HG02678 (cell line): ENCODE data around the gene SOS2.

Source experiments
- ATAC-seq: cut with Tn5 transposase; IDR thresholded peaks from one replicate; pipeline ENCODE4 v1.9.1; 2021; ENCODE audit warnings: mild to moderate bottlenecking, moderate library complexity; ENCODE audit not compliant: unreplicated experiment

Gene SOS2

DNA sequence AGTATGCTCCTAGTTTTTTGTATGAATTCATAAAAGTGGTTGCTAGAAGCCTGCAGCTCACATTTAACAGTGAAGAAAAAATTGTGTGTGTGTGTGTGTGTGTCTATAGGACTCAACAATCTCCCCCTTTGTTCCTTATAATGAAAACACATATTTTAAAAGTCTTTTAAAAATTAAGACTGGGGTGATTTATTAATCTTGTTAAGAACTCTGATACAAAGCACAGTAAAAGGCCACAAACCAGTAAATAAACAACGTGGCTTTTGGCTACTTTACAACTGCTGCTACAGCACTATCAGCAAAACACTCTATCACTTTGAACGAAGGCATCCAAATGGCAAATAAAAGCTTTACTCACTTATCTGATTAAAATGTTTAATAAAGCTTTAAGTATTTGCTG is 114.4 kb downstream of the SOS2 start:
- ATAC-seq, result no peak

DNA sequence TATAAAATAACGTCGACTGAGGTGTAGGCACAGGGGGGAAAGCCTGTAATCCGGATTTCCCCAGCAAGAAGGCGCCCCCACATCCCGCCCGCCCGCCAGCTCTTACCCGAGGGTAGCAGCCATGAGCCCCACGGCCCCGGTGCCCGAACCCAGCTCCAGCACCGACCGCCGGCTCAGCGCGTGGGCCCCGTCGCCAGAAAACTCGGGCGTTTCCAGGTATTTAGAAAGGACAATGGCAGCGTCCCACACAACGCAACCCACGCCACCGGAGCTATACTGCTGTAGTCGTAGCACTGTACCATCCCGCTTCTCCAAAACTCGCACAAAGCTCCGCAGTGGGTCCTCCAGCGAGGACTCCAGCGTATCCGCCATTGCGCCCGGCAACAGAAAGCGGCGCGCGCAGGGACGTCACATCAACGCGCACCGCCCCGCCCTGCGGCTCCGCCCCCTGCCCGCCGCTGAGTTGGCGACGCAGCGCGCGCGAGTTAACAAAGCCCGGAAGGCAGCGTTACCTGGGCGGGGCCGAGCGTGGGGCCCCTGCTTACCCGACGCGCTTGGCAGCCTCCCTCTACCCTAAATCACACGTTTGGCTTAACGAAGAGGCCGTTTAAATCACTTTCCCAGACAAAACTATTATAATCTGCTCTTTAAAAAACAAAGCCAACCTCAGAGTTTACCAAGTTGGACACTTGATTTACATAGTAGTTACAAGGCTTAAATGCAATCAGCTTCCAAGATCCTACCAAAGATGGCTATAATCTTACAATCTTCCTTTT is 115.0 kb downstream of the SOS2 start, which contains the start of gene VCPKMT:
Gene VCPKMT, minus strand, starts transcription at position 392 of the 776 bp plus-strand sequence. Its CDS starts 20 bp downstream, at position 372.
- ATAC-seq, result peak; percentile 97

GRCh38 chr14:50113381-50114035 is 117.9 kb downstream of the SOS2 start:
- ATAC-seq, result no peak

DNA sequence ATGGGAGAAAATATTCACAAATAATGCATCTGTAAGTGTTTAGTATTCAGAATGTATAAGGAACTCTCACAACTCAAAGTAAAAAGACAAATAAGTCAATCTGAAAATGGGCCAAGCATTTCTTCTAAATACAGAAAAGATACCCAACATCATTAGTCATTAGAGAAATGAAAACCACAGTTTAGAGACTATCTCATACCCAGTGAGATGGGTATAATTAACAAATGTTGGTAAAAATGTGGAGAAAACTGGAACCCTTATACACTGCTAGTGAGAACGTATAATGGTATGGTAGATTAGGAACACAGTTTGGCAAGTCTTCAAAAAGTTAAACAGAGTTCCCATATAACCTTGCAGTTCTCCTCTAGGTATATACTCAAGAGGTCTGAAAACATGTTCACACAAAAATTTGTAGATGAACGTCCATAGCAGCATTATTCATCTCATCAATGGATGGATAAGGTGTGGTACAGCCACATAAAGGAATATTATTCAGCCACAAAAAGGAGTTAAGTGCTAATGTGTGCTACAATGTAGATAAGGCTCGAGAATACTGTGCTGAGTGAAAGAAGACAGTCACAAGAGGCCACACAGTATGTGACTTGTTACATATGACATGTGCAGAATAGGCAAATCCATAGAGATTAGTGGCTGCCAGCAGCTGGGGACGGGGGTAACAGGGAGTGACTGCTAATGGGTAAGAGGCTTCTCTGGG is 120.9 kb downstream of the SOS2 start:
- ATAC-seq, result no peak

DNA sequence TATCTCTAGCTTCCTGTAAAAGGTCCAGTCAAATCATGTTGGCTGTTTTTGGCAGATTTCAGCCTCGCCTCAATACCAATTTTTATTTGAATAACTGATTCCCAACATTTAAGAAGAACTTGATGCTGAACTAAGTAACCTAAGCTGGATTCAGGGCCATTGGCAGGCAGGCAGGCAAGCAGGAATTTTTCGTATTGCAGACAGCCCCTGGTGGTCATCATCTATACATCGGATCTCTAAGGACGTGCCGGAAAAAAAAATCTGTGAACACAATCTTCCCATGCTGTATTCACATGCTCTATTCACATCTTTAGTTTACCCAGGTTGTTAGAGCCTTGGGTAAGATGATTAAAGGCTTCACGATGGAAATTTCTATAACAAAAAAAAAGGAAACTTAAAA is 122.0 kb downstream of the SOS2 start:
- ATAC-seq, result no peak

GRCh38 chr14:50107850-50108249 is 123.5 kb downstream of the SOS2 start:
- no peak for ATAC-seq

GRCh38 chr14:50106178-50106577 is 125.2 kb downstream of the SOS2 start:
- no peak for ATAC-seq

- no peak for ATAC-seq
Observed at GRCh38 chr14:50103558-50103957, 127.8 kb downstream of the SOS2 start.

DNA sequence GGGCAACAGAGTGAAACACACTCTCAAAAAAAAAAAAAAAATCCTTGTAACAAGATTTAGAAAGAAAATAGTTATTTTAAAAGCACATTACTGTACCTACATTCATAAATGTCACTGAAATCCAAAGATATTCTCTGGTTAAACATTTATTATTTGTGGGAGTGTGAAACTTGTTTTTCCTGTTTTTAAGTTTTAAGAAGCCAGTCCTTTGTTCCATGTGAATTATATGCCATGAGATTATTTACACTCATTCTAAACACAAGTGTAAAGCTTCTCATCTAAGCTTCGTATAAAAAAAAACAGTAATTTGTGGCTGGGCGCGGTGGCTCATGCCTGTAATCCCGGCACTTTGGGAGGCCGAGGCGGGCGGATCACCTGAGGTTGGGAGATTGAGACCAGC is 130.0 kb downstream of the SOS2 start:
- ATAC-seq, result no peak

DNA sequence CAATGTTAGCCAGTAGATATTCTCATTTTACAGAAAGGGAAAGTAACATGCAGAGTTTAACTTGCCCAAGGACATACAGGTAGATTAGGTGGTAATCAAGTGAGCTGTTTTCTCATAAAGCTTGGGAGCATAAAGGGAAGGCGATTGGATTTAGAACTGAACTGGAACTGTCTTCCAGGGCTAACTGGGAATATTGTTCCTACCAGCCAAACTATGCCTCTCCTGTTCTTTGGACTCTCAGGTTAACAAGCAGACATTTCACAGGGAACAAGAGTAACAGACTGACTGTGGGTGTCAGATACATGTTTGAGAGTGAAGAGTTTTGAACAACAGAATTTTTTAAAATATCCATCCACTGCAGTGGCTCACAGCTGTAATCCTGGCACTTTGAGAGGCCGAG is 130.6 kb downstream of the SOS2 start:
- no peak for ATAC-seq

- no peak for ATAC-seq
Observed at GRCh38 chr14:50099335-50099734, 132.0 kb downstream of the SOS2 start.

DNA sequence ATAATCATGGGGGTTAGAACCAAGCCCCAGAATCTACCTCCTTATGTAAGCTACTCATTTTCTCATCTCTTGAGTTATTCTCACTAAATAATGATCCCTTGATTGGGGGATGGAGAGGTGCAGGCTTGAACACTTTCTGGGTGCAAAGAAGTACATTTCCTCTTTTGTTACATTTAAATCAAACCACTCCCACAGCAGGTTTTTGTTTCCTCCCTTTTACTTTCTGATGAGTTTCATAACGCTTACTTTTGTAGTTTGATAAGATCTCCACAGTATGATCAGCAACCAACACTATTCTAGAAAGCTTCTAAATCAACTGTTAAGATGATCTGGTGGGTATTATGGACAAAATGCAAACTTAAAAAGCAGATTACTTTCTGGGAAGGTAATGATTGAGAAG is 135.5 kb downstream of the SOS2 start:
- no peak for ATAC-seq

- no peak for ATAC-seq
Observed at GRCh38 chr14:50094056-50094755, 137.2 kb downstream of the SOS2 start.

DNA sequence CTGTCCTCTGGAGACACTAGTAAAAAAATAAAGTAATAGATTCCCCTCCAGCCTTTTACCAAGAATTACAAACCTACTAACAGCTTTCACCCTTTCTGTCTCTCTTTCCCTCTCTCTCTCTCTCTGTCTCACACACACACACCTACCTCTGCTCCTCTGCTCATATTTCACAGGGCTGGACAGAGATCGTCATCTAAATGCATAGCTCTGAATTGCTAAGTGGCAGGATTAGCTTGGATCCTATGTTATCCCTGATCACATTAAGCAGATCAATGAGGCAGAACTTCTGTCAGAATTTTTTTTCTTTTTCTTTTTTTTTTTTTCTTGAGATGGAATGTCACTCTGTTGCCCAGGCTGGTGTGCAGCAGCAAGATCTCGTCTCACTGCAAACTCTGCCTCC is 137.9 kb downstream of the SOS2 start:
- no peak for ATAC-seq

GRCh38 chr14:50092006-50092555 is 139.3 kb downstream of the SOS2 start:
- ATAC-seq, result no peak

DNA sequence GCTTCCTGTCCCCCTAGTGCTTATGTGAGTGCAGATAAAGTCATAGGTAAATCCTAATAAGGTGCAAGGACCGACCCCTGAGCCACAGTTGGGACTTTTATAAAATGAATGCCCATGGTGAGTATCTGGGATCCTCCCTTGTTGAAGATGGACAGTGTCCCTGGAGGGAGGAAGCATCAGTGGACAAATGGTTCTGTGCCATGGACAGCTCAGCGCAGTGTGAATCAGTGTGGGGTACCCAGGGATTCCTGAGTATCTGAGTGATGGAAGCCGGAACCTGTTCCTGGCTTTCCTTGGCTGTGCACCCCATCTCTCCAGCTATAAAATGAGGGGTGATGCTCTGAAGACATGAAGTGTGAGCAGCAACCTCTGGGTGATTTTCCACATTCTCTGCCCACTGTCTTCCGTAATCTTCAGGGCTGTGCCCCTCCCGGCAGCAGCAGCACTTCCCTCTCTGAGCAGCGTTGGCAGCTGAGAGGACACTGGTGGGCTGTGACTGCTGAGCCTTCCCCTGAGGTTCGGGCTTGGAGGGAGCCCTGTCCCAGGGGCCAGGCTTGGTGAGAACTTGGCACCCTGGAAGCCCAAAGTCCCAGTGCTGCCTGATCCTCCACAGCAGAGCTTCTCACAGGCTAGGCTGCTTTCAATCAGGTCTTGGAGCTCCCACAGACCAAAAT is 140.0 kb downstream of the SOS2 start:
- ATAC-seq, result no peak

DNA sequence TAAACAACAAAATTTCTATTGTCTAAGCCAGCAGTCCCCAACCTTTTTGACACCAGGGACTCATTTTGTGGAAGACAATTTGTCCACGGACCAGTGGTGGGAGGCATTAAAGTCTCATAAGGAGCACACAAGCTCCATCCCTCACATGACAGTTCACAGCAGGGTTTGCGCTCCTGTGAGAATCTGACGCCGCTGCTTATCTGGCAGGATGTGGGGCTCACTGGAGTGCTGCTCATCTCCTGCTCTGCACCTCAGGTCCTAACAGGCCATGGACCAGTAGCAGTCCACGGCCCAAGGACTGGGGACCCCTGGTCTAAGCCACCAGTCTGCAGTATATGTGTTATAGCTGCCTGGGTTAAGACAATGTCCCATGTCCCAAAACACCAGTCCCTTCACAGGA is 142.2 kb downstream of the SOS2 start:
- ATAC-seq, result no peak

- ATAC-seq, result no peak
Observed at GRCh38 chr14:50088731-50089130, 142.6 kb downstream of the SOS2 start.

DNA sequence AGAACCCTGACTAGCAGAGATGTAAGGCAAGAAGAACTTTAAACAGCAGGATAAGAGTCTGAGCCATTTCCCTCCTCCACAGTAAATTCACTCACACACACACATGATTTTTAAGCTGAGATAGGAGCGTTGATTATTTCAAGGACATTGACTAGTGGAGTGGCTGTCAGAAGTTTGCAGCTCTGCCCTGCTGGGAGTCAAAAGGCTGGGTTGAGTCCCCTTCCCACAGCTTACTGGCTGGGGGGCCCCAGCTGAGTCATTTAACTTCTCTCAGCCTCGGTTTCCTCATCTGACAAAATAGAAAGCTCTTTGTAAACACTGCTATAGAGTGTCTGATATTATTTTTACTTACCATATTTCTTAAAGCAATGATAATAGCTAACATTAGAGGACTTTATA is 143.3 kb downstream of the SOS2 start:
- no peak for ATAC-seq

- ATAC-seq, result no peak
Observed at GRCh38 chr14:50087341-50088116, 143.8 kb downstream of the SOS2 start.
